Astrocyte of the spinal cord (primary cell): ENCODE measurements around the gene ELMO1.
A peak's percentile ranks its signal among the peaks of the same experiment; 100 is the strongest.

ENCODE experiments used
- DNase-seq: peaks from one replicate; pipeline ENCODE4 v3.0.0; 2011; ENCODE audit warnings: low read depth, low spot score
- H3K4me3 ChIP-seq: 2 replicates; pipeline ENCODE4 v1.5.1; 2011; ENCODE audit warnings: low read depth, mild to moderate bottlenecking, low read length, moderate library complexity
- in situ Hi-C: cut with HindIII; loops from 2 replicates; pipeline ENCODE4 v1.10.0; 2017; ENCODE audit warnings: low sequenced_read_pairs
- TF ChIP-seq, protein P1 (sequence below): IDR thresholded peaks from 2 replicates; pipeline ENCODE4 v1.5.1; 2012; ENCODE audit warnings: low read depth, mild to moderate bottlenecking, low read length, inconsistent platforms

The ELMO1 gene

DNA sequence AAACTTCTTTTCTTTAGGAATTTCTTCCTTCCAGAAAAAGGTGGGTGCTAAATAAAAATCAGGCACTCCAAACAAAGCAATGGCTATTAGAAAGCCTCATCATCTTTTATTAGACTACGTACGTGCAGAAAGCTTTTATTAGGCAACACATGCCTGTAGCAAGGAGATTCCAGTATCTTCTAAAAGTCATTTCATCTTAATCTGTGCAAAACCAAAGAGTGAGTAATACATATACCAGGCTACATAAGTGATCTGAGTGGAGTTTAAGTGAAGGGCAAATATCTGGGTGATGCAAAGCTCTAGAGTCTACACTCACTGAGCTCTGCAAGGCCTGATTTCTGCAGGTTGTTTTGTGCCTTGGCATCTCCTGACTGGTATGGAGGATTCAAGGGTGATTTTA, 231.7 kb downstream of the ELMO1 start:
- TF ChIP-seq, protein P1, sequence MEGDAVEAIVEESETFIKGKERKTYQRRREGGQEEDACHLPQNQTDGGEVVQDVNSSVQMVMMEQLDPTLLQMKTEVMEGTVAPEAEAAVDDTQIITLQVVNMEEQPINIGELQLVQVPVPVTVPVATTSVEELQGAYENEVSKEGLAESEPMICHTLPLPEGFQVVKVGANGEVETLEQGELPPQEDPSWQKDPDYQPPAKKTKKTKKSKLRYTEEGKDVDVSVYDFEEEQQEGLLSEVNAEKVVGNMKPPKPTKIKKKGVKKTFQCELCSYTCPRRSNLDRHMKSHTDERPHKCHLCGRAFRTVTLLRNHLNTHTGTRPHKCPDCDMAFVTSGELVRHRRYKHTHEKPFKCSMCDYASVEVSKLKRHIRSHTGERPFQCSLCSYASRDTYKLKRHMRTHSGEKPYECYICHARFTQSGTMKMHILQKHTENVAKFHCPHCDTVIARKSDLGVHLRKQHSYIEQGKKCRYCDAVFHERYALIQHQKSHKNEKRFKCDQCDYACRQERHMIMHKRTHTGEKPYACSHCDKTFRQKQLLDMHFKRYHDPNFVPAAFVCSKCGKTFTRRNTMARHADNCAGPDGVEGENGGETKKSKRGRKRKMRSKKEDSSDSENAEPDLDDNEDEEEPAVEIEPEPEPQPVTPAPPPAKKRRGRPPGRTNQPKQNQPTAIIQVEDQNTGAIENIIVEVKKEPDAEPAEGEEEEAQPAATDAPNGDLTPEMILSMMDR: no peak
- no peak overlapping the region for H3K4me3 ChIP-seq
- in situ Hi-C loops: no loop called here
- DNase-seq: no peak

DNA sequence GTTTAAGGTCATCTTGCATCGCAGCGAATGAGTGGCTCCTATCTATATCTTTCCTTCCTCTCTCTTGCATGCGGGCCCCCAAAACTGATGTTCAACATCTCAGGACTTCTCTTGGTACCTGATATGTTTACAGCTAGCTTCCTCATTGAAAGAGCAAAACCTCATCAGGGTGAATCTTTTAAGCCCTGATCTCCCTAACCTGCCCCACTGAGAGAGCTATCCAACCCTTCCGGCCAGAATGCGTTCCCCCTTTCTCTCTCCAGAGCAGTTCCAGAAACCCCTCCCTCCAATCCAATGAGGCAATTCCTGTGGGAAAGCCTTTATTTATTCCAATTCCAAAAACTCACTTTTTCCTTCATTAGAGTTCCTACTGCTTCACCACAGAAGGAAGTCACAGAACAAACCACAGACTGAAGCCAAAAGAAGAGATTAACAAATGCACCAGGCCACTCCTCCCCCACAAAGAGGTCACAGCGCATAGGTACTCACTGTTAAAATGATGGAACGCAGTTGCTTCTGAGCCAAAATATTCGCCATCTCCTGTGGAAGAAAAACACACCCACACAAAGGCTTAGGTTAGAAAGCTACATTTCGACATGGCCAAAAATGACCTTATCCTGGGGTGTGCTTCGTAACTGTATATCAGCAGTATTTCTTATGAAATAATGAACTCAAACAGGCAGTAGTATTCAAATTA, 232.4 kb downstream of the ELMO1 start:
- in situ Hi-C loops: no loop called here
- no peak for DNase-seq
- TF ChIP-seq, protein P1: no peak
- H3K4me3 ChIP-seq: no peak overlapping the region

DNA sequence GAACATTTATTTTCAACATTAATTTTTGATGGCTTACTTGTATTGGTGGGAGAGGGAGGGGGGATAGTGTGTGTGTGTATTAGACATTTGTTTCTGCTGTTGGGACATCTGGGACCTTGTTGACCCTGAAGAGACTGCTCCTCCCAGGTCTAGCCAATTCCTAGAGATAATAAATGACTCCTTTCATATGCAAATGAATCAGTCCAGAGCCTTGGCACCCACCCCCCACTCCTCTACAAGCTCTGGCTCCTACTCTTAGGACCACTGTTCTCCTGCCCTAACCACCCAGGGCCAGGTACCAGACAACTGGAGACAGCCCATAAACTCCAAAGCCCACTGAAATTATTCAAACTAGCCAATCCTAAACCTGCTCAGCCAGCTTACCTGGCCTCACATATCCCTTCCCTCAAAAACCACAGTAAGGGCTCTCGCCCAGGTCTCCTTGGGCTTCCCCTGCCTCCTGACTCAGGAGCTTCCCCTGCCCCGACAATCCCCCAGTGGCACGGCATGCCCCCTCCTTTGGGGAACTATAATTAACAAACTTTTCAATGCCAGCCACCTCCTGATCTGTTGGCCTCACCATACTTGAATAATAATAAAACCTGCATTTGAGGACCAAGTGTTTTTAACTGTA, 233.3 kb downstream of the ELMO1 start:
- no peak overlapping the region for H3K4me3 ChIP-seq
- no peak for DNase-seq
- in situ Hi-C loops: no loop called here
- TF ChIP-seq, protein P1: no peak

DNA sequence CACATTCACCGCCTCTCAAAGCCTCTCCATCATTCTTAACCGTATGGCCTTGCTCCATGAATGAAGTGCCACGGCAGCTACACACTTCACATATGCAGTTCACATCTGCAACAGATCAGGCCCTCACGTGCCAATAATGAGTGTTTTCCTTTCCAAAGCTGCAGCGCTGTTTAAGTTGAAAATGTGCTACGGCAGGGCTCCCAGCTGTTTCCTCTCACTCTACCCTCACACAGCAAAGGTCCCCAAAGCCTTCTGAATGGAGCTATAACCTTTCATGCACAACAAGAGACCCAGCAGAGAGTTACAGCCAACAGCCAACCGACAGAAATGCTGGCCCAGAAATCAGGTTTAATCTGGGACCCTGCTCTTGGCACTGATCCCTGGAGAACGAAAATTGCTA, 236.1 kb downstream of the ELMO1 start:
- TF ChIP-seq, protein P1: no peak
- no peak overlapping the region for H3K4me3 ChIP-seq
- no peak for DNase-seq
- in situ Hi-C loops: no loop called here

DNA sequence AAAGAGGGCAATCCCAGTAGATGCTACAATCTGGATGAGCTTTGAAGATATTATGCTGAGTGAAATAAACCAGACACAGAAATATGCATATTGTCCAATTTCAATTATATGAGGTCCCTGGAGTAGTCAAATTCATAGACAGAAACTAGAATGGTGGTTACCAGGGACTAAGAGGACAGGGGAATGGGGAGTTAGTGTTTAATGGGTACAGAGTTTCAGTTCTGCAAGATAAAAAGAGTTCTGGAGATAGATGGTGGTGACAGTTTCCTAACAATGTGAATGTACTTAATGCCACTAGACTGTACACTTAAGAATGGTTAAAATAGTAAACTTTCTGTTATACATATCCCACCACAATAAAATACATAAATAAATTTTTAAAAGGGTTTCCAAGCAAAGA, 236.6 kb downstream of the ELMO1 start:
- no peak overlapping the region for H3K4me3 ChIP-seq
- DNase-seq: no peak
- in situ Hi-C loops: no loop called here
- TF ChIP-seq, protein P1: no peak

DNA sequence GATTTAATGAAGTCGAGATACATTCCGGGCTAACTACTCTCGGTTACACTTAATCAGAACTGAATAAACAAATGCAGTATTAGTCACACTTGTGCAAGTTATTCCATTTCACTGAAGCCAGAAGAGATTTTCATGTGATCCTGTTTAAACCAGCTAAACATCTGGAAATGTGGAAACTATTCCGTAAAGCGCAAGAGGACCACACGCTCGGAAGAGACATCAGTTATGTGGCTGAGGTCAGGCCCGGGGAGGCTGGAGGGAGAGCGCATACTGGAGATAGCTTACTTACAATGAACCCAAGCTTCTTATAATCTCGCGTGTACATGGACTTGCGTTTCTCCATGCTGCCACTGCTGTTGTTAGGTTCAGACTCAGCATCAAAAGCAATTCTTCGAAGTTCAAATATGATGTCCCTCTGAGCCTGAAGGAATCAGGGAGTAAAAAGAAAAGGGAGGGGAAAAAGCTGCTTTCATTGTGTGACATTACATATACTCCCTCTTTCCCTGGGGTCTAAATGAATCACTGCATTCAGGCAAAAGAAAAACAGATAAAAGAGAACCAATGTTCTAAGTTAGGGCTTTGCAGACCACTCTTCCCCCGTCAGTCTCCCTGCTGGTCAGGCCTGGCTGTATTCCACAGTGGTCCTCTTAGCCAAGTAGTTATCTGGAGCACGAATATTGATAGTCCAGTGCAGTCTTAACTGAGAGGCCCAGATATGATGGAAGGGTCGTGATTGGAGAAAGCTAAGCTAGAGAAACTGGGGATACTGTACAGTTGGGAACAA, 237.4 kb downstream of the ELMO1 start:
- no peak overlapping the region for H3K4me3 ChIP-seq
- TF ChIP-seq, protein P1: no peak
- in situ Hi-C loops: no loop called here
- peak; percentile 16 for DNase-seq
